ENCODE results near the gene TMEM209.

TMEM209 gene

GRCh38 chr7:130197094-130197493 lies 8.1 kb downstream of the TMEM209 start:
- peaks cover 6% of the 10 kb centered on the region for H4K20me1 ChIP-seq (ENCODE audit: insufficient read depth, low read length, poor library complexity, severe bottlenecking)
- H3K9me3 ChIP-seq (ENCODE audit: insufficient read depth, low read depth, low read length), result no peaks in the 10 kb centered on the region
- H3K79me2 ChIP-seq (ENCODE audit: insufficient read depth, low read length), result peaks cover 11% of the 10 kb centered on the region
- no peak overlapping the region for H2AFZ ChIP-seq (ENCODE audit: low read length)
- H3K27me3 ChIP-seq (ENCODE audit: insufficient read depth, low read length, poor library complexity, severe bottlenecking), result no peaks in the 10 kb centered on the region
- H3K9ac ChIP-seq (ENCODE audit: low read depth, low read length, poor library complexity, severe bottlenecking), result no peak overlapping the region
- H3K9me2 ChIP-seq (replicated peaks; ENCODE audit: low read depth, low read length), result no peaks in the 10 kb centered on the region
- TF ChIP-seq, protein P1, sequence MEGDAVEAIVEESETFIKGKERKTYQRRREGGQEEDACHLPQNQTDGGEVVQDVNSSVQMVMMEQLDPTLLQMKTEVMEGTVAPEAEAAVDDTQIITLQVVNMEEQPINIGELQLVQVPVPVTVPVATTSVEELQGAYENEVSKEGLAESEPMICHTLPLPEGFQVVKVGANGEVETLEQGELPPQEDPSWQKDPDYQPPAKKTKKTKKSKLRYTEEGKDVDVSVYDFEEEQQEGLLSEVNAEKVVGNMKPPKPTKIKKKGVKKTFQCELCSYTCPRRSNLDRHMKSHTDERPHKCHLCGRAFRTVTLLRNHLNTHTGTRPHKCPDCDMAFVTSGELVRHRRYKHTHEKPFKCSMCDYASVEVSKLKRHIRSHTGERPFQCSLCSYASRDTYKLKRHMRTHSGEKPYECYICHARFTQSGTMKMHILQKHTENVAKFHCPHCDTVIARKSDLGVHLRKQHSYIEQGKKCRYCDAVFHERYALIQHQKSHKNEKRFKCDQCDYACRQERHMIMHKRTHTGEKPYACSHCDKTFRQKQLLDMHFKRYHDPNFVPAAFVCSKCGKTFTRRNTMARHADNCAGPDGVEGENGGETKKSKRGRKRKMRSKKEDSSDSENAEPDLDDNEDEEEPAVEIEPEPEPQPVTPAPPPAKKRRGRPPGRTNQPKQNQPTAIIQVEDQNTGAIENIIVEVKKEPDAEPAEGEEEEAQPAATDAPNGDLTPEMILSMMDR (conservative IDR thresholded peaks at IDR 0.05; ENCODE audit: low read length), result no peak
- no peak for TF ChIP-seq EZH2phosphoT487 (IDR thresholded peaks at IDR 0.05; ENCODE audit: borderline replicate concordance)
- H3K4me3 ChIP-seq (ENCODE audit: low read length, poor library complexity, severe bottlenecking), result no peak overlapping the region
- no peak overlapping the region for H3K4me2 ChIP-seq (ENCODE audit: low read depth, low read length, poor library complexity, severe bottlenecking)
- H3K36me3 ChIP-seq (ENCODE audit: insufficient read depth, low read length), result peaks cover 36% of the 10 kb centered on the region; the same call in 1 of the 2 replicates
- no peaks in the 10 kb centered on the region; the same call in 1 of the 2 replicates for H3F3A ChIP-seq (ENCODE audit: low read depth)
- peaks cover 15% of the 10 kb centered on the region for H3K4me1 ChIP-seq (ENCODE audit: insufficient read depth, low read length, poor library complexity, severe bottlenecking)

DNA sequence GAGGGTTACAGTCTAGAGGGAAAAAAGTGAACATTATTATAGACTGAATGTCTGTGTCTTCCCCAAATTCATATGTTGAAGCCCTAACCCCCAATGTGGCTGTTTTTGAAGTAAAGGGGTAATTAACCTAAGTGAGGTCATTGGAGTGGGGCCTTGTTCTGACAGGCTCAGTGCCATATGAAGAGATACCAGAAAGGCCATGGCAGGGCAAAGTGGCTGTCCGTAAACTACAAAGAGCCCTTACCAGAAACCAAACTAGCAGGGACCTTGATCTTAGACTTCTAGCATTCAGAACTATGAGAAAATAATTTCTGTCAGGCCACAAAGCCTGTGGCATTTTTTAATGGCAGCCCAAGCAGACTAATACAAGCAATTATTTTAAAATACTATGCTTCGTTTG lies 8.7 kb downstream of the TMEM209 start:
- TF ChIP-seq, protein P1 (conservative IDR thresholded peaks at IDR 0.05; ENCODE audit: low read length), result no peak
- TF ChIP-seq EZH2phosphoT487 (IDR thresholded peaks at IDR 0.05; ENCODE audit: borderline replicate concordance), result no peak
- no peak overlapping the region for H3K4me2 ChIP-seq (ENCODE audit: low read depth, low read length, poor library complexity, severe bottlenecking)
- peaks cover 10% of the 10 kb centered on the region for H3K4me1 ChIP-seq (ENCODE audit: insufficient read depth, low read length, poor library complexity, severe bottlenecking)
- no peaks in the 10 kb centered on the region; the same call in 1 of the 2 replicates for H3F3A ChIP-seq (ENCODE audit: low read depth)
- H3K9me3 ChIP-seq (ENCODE audit: insufficient read depth, low read depth, low read length), result no peaks in the 10 kb centered on the region
- H3K27me3 ChIP-seq (ENCODE audit: insufficient read depth, low read length, poor library complexity, severe bottlenecking), result no peaks in the 10 kb centered on the region
- no peak overlapping the region for H3K4me3 ChIP-seq (ENCODE audit: low read length, poor library complexity, severe bottlenecking)
- H3K9ac ChIP-seq (ENCODE audit: low read depth, low read length, poor library complexity, severe bottlenecking), result no peak overlapping the region
- peaks cover 37% of the 10 kb centered on the region; the same call in 1 of the 2 replicates for H3K36me3 ChIP-seq (ENCODE audit: insufficient read depth, low read length)
- no peaks in the 10 kb centered on the region for H3K9me2 ChIP-seq (replicated peaks; ENCODE audit: low read depth, low read length)
- H4K20me1 ChIP-seq (ENCODE audit: insufficient read depth, low read length, poor library complexity, severe bottlenecking), result peaks cover 6% of the 10 kb centered on the region
- no peak overlapping the region for H2AFZ ChIP-seq (ENCODE audit: low read length)
- peaks cover 6% of the 10 kb centered on the region; the same call in 1 of the 2 replicates for H3K79me2 ChIP-seq (ENCODE audit: insufficient read depth, low read length)

GRCh38 chr7:130195396-130195795 lies 9.8 kb downstream of the TMEM209 start:
- Histone ChIP-seq H3K9ac (ENCODE audit: low read depth, low read length, poor library complexity, severe bottlenecking) (no peak overlapping the region), H3K36me3 (ENCODE audit: insufficient read depth, low read length) (peaks cover 40% of the 10 kb centered on the region; the same call in 1 of the 2 replicates), H3K4me2 (ENCODE audit: low read depth, low read length, poor library complexity, severe bottlenecking) (no peak overlapping the region), H3K9me2 (replicated peaks; ENCODE audit: low read depth, low read length) (no peaks in the 10 kb centered on the region), H3K9me3 (ENCODE audit: insufficient read depth, low read depth, low read length) (no peaks in the 10 kb centered on the region), H3K27me3 (ENCODE audit: insufficient read depth, low read length, poor library complexity, severe bottlenecking) (no peaks in the 10 kb centered on the region), H2AFZ (ENCODE audit: low read length) (no peak overlapping the region), H3K79me2 (ENCODE audit: insufficient read depth, low read length) (no peaks in the 10 kb centered on the region), H3F3A (ENCODE audit: low read depth) (no peaks in the 10 kb centered on the region; the same call in 1 of the 2 replicates), H4K20me1 (ENCODE audit: insufficient read depth, low read length, poor library complexity, severe bottlenecking) (peaks cover 6% of the 10 kb centered on the region), H3K4me3 (ENCODE audit: low read length, poor library complexity, severe bottlenecking) (no peak overlapping the region), H3K4me1 (ENCODE audit: insufficient read depth, low read length, poor library complexity, severe bottlenecking) (peaks cover 6% of the 10 kb centered on the region)
- TF ChIP-seq, protein P1 (conservative IDR thresholded peaks at IDR 0.05; ENCODE audit: low read length), result no peak
- no peak for TF ChIP-seq EZH2phosphoT487 (IDR thresholded peaks at IDR 0.05; ENCODE audit: borderline replicate concordance)
